A549 (cell line): ENCODE measurements around the gene SPPL2C. TPM values are rescaled to one million over a fixed set of nuclear protein-coding genes. Genes with fewer than 3 reads are reported as not detected.

Experiments used
- ATAC-seq, 2 experiments: fragments of 200-7000 bp in 1 of 2; fragments of >200 bp in 1 of 2; cut with Nextera tagmentation in 1 of 2; cut with Tn5 transposase in 1 of 2; 3 replicates each; pipeline versions ENCODE4 v1.8.0 to v1.9.1; 2018 to 2020; ENCODE audit warnings: mild to moderate bottlenecking in 1 of 2, moderate library complexity in 1 of 2
- CTCF ChIA-PET: fragments of 300-600 bp; sonication (Branson Sonifier 250); formaldehyde crosslinking; extraction: SDS; loops from one replicate; lab custom pipeline; 2021; ENCODE audit warnings: antibody characterized with exemption, inconsistent platforms; lab: Yijun Ruan, JAX
- POLR2A ChIA-PET: fragments of 350-600 bp; formaldehyde crosslinking; extraction: SDS; loops from one replicate; lab custom pipeline; 2021; ENCODE audit warnings: antibody characterized with exemption, inconsistent platforms; lab: Yijun Ruan, JAX
- DNase-seq, 2 experiments: peaks; one replicate each; pipeline versions ENCODE4 v3.0.0 to v3.0.0-alpha.2; 2011 to 2016; ENCODE audit warnings: low read depth in 1 of 2, low spot score in 1 of 2
- FAIRE-seq: peaks from 2 replicates; lab custom pipeline; 2011; peaks lifted over from hg19 to GRCh38; lab: Jason Lieb, UNC
- H3K27ac ChIP-seq, 2 experiments: fragments of >200 bp; sonication (Bioruptor Twin); formaldehyde crosslinking; 3 replicates each; pipeline ENCODE4 v1.5.1; 2016 to 2017
- H3K4me1 ChIP-seq: fragments of >200 bp; sonication (Bioruptor Twin); formaldehyde crosslinking; 3 replicates; pipeline ENCODE4 v1.6.1; 2016
- H3K4me2 ChIP-seq: fragments of >200 bp; sonication (Bioruptor Twin); formaldehyde crosslinking; 3 replicates; pipeline ENCODE4 v1.6.1; 2016
- H3K4me3 ChIP-seq: fragments of >200 bp; sonication (Bioruptor Twin); formaldehyde crosslinking; 3 replicates; pipeline ENCODE4 v1.5.1; 2016
- H3K9me3 ChIP-seq: fragments of >200 bp; sonication (Bioruptor Twin); formaldehyde crosslinking; 3 replicates; pipeline ENCODE4 v1.6.1; 2016
- BHLHE40 ChIP-seq: IDR thresholded peaks from 2 replicates; pipeline ENCODE4 v1.6.1; 2012; ENCODE audit warnings: low read depth, low read length, inconsistent platforms
- CEBPB ChIP-seq, 2 experiments: fragments of >200 bp in 1 of 2; sonication (Bioruptor Twin) in 1 of 2; formaldehyde crosslinking in 1 of 2; IDR thresholded peaks; 2 replicates each; pipeline ENCODE4 v1.6.1; 2012 to 2016
- CTCF ChIP-seq: fragments of >200 bp; sonication (Bioruptor Twin); formaldehyde crosslinking; IDR thresholded peaks from 3 replicates; pipeline ENCODE4 v1.5.1; 2016
- E2F6 ChIP-seq: IDR thresholded peaks from 2 replicates; pipeline ENCODE4 v1.6.1; 2012; ENCODE audit warnings: low read depth, borderline replicate concordance
- FOSL2 ChIP-seq, 2 experiments: fragments of 450-650 bp in 1 of 2; fragments of >200 bp in 1 of 2; sonication (Bioruptor Twin) in 1 of 2; formaldehyde crosslinking; IDR thresholded peaks; 2 replicates each; pipeline versions ENCODE4 v1.5.0 to v1.6.1; 2016 to 2020; ENCODE audit warnings: mild to moderate bottlenecking in 1 of 2, moderate library complexity in 1 of 2
- HMGXB4 ChIP-seq: fragments of 250-450 bp; sonication (Bioruptor Pico); IDR thresholded peaks from 2 replicates; pipeline ENCODE4 v1.5.0; 2021; ENCODE audit warnings: mild to moderate bottlenecking, moderate library complexity, borderline replicate concordance
- HOXB13 ChIP-seq: fragments of 250-450 bp; sonication (Bioruptor Pico); IDR thresholded peaks from 2 replicates; pipeline ENCODE4 v1.5.0; 2020; ENCODE audit warnings: low read depth, mild to moderate bottlenecking, moderate library complexity
- JUNB ChIP-seq: fragments of >200 bp; sonication (Bioruptor Twin); formaldehyde crosslinking; IDR thresholded peaks from 2 replicates; pipeline ENCODE4 v1.6.1; 2016
- MAFK ChIP-seq: fragments of 450-650 bp; IDR thresholded peaks from 2 replicates; pipeline ENCODE4 v1.6.1; 2014; ENCODE audit not compliant: partially characterized antibody
- MAZ ChIP-seq: fragments of 150-350 bp; IDR thresholded peaks from 2 replicates; pipeline ENCODE4 v1.6.1; 2014; ENCODE audit warnings: antibody characterized with exemption, low read depth, low read length, borderline replicate concordance
- MYC ChIP-seq: IDR thresholded peaks from 2 replicates; pipeline ENCODE4 v1.6.1; 2012; ENCODE audit warnings: mild to moderate bottlenecking, inconsistent platforms, low read length, improper control_type of control experiment, borderline replicate concordance
- NFE2L2 ChIP-seq: fragments of 150-350 bp; conservative IDR thresholded peaks from 2 replicates; pipeline ENCODE4 v1.6.1; 2014; ENCODE audit warnings: low read length
- NPAS2 ChIP-seq: fragments of 250-450 bp; sonication (Bioruptor Pico); IDR thresholded peaks from 2 replicates; pipeline ENCODE4 v1.8.0; 2022; ENCODE audit warnings: mild to moderate bottlenecking, moderate library complexity, borderline replicate concordance
- NR3C1 ChIP-seq: fragments of >200 bp; sonication (Bioruptor Twin); formaldehyde crosslinking; IDR thresholded peaks from 3 replicates; pipeline ENCODE4 v1.6.1; 2017
- REST ChIP-seq: fragments of 200-600 bp; sonication (generic); IDR thresholded peaks from 2 replicates; pipeline ENCODE4 v1.6.1; 2016; ENCODE audit warnings: antibody characterized with exemption, mild to moderate bottlenecking, moderate library complexity
- RNF2 ChIP-seq: fragments of 200-600 bp; sonication (generic); IDR thresholded peaks from 2 replicates; pipeline ENCODE4 v1.6.1; 2016; ENCODE audit warnings: low read depth, mild to moderate bottlenecking, antibody characterized with exemption, moderate library complexity, borderline replicate concordance
- SREBF2 ChIP-seq: fragments of 450-650 bp; IDR thresholded peaks from 2 replicates; pipeline ENCODE4 v1.6.1; 2014; ENCODE audit warnings: mild to moderate bottlenecking, moderate library complexity
- ZC3H11A ChIP-seq: fragments of 450-650 bp; IDR thresholded peaks from 2 replicates; pipeline ENCODE4 v1.6.1; 2014; ENCODE audit warnings: antibody characterized with exemption, mild to moderate bottlenecking
- WGBS: methylation state at CpG from one replicate; pipeline ENCODE4 v1.1.6; 2017; ENCODE audit errors: missing lambda C conversion rate; 5-methylcytosine and 5-hydroxymethylcytosine counted together
- polyA plus RNA-seq, 4 experiments: library from polyadenylated mRNA; depleted of rRNA in 3 of 4; stranded (reverse); fragments of >200 nt; fragmentation: RNase III in 1 of 4; extraction: RNeasy Plus Mini Kit Qiagen cat#74134 plus additional on column Dnase treatment in 1 of 4; gene quantifications; 2 replicates in 3 of 4; 3 replicates in 1 of 4; pipeline ENCODE4 v1.2.3, GENCODE V29; 2011 to 2017

The SPPL2C gene
- polyA plus RNA-seq, 2 of the 4 experiments (the other 2 are of a cell fraction), result not detected

GRCh38 chr17:45848868-45849535, 4.3 kb downstream of the SPPL2C start:
- no peak for ATAC-seq

More at GRCh38 chr17:45848868-45849535, 4.3 kb downstream of the SPPL2C start:
- no peaks in the 10 kb centered on the region for H3K9me3 ChIP-seq
- no peak for FAIRE-seq
- H3K4me3 ChIP-seq, result no peak overlapping the region
- no peak for DNase-seq
- H3K4me2 ChIP-seq, result no peak overlapping the region
- ChIA-PET POLR2A (no interaction called here), CTCF (interaction anchor here (0.6 to 14.4 kb wide), 10 partner anchors 14 to 210 kb away, joined by 3 to 225 read pairs (median 5); partner anchors contain the start of gene MAPT)
- WGBS, result 69% methylated on average over 7 of the region's 15 CpGs
- H3K27ac ChIP-seq, result no peak overlapping the region
- 0 out of 3 replicates have a peak, but pooled peaks cover 2% of the 10 kb centered on the region for H3K4me1 ChIP-seq
- TF ChIP-seq NPAS2 (CRISPR knock-in tag) (no peak), JUNB (no peak), ZC3H11A (no peak), HMGXB4 (no peak), MAZ (no peak), RNF2 (no peak), BHLHE40 (no peak), CEBPB (IDR thresholded peaks at IDR 0.05) (no peak), HOXB13 (CRISPR knock-in tag) (no peak), REST (no peak), NR3C1 (no peak), E2F6 (no peak), NFE2L2 (no peak), SREBF2 (no peak), MYC (no peak), CTCF (no peak), MAFK (no peak), FOSL2 (IDR thresholded peaks at IDR 0.05) (no peak), FOSL2 (CRISPR knock-in tag; IDR thresholded peaks at IDR 0.05) (no peak)
